ENCODE measurements around the gene COL24A1. TPM values are rescaled to one million over a fixed set of nuclear protein-coding genes. Genes with fewer than 3 reads are reported as not detected.
A peak's percentile ranks its signal among the peaks of the same experiment; 100 is the strongest.

The COL24A1 gene
- total RNA-seq, 6 donors from 2014 or later = 0.30 to 2.1 (median 0.68) TPM

DNA sequence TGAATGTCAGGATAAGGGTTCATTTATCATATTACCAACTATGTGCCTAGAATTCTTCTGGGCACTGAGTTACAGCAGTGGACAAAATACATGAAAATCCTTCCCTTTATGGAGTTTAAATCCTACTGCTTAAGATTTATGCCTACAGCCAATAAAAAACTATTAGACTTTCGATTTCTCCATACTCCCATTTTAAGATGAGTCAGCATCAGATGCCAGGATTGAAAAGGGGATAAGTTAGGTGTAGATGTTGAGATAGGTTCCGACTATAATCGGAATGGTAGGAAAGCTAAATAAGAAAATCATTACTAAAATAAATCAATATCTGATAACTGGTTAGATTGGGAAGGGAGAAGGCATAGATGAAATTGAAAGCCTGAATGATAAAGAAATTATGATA lies 3.2 kb upstream of the COL24A1 start:
- 87 to 92% methylated on average over 3 of the region's 3 CpGs for WGBS, 2 donors
- Histone ChIP-seq H3K27ac (no peak overlapping the region), H3K36me3 (no peaks in the 10 kb centered on the region), H3K27me3 (peaks cover 0 to 10% (median 3%) of the 10 kb centered on the region in 4 donors), H3K4me3 (no peak overlapping the region), H3K4me1 (peaks cover 8 to 23% (median 19%) of the 10 kb centered on the region in 4 donors), H3K9me3 (no peaks in the 10 kb centered on the region)
- ATAC-seq (ENCODE audit: low FRiP score in 2 of 2) (no peak), DNase-seq (no peak)
- TF ChIP-seq, protein P1, sequence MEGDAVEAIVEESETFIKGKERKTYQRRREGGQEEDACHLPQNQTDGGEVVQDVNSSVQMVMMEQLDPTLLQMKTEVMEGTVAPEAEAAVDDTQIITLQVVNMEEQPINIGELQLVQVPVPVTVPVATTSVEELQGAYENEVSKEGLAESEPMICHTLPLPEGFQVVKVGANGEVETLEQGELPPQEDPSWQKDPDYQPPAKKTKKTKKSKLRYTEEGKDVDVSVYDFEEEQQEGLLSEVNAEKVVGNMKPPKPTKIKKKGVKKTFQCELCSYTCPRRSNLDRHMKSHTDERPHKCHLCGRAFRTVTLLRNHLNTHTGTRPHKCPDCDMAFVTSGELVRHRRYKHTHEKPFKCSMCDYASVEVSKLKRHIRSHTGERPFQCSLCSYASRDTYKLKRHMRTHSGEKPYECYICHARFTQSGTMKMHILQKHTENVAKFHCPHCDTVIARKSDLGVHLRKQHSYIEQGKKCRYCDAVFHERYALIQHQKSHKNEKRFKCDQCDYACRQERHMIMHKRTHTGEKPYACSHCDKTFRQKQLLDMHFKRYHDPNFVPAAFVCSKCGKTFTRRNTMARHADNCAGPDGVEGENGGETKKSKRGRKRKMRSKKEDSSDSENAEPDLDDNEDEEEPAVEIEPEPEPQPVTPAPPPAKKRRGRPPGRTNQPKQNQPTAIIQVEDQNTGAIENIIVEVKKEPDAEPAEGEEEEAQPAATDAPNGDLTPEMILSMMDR (IDR thresholded peaks at IDR 0.05) = no peak
- TF ChIP-seq POLR2A (IDR thresholded peaks at IDR 0.05) = no peak
- no peak for TF ChIP-seq POLR2AphosphoS5 (IDR thresholded peaks at IDR 0.05)
- no peak for TF ChIP-seq EP300 (IDR thresholded peaks at IDR 0.05)

DNA sequence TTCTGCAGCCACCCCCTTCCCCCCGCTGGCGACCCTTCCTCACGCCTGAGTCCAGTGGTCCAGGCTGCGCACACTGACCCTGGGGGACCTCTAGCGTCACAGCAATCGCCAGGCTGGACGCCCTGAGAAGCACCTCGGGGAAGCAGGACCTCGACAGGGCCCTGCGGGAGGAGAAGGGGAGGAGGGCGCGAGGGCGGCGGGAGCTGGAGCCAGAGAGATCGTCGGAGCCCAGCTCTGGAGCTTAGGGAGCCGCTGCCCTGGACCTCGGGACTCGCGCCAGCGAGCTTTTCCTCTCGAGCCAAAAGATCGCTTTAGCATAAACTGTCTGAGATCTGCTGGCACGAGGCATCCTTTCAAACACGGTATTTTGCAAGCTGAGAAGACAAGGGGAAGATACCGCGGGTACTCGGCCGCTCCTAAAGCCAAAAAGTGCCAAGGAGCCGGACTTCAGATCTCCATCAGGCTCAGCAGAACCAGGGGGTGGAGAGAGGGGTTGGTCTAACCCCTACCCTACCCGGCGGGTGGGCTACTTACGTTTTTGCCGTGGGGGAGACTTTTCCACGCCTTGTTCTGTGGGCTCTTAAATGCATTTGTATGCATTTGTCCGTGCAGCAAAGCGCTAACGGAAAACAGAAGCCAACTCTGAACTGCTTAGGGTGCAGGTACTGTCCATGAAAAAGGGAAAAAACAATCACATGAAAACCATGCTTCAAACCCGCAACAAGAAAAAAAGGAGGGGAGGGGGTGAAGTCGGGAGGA lies 586 bp downstream of the COL24A1 start:
- ATAC-seq (ENCODE audit: low FRiP score in 2 of 2) (peak; percentile 17 to 68), DNase-seq (peak in 1 of 2 donors; percentile 80)
- WGBS, 2 donors = 1% methylated on average over 8 to 39 of the region's 40 CpGs
- H3K4me3 ChIP-seq = peak overlapping the region; percentile 19 to 47 (median 34)
- H3K27ac ChIP-seq = no peak overlapping the region
- TF ChIP-seq POLR2A (IDR thresholded peaks at IDR 0.05) (no peak), EP300 (IDR thresholded peaks at IDR 0.05) (no peak), POLR2AphosphoS5 (IDR thresholded peaks at IDR 0.05) (no peak)
- TF ChIP-seq, protein P1 (IDR thresholded peaks at IDR 0.05) = no peak
- peaks cover 0 to 11% (median 3%) of the 10 kb centered on the region in 4 donors for H3K27me3 ChIP-seq
- H3K4me1 ChIP-seq = peaks cover 8 to 28% (median 20%) of the 10 kb centered on the region in 4 donors
- H3K36me3 ChIP-seq = no peaks in the 10 kb centered on the region
- no peaks in the 10 kb centered on the region for H3K9me3 ChIP-seq

DNA sequence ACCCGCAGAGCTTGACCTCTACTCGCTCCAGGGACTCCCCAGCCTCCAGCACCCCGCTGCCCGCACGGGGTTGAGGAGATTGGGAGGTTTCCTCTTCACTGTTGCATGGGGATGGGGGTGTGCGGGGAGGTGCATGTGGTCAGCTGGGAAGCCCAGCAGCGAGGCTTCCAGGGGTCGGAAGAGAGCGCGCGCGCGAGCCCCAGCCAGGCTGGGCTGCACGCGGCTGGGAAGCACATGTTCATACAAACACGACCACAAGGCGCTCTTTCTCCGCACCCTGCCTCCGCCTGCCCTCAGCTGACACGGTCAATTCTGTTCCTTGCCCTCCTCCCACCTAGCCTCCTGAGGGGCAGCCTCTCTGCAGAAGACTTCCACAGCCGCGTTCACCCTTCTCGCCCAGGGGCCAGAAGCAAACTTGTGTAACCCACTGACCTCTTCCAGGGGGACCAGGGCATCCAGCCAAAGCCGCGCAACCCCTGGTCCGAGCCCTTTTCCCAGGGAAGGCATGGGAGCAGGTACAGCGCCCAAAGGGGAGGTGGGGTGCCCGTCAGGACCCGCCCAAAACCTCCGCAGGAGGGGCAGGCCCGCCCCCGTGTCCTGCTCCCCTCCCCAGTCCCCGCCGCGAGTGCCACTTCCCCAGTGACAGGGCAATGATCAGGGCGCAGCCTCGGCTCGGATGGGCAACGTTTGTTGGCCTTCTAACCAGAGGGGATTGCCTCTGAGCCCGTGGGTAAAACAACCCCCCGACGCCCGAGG lies 1.3 kb downstream of the COL24A1 start:
- no peaks in the 10 kb centered on the region for H3K9me3 ChIP-seq
- 9 to 12% methylated on average over 16 to 36 of the region's 43 CpGs for WGBS, 2 donors
- H3K27me3 ChIP-seq = peaks cover 0 to 11% (median 3%) of the 10 kb centered on the region in 4 donors
- H3K27ac ChIP-seq = no peak overlapping the region
- H3K4me3 ChIP-seq = peak overlapping the region in 3 of 4 donors; percentile 27 to 47 (median 42)
- DNase-seq (peak in 1 of 2 donors; percentile 77), ATAC-seq (ENCODE audit: low FRiP score in 2 of 2) (peak; percentile 54 to 59)
- no peak for TF ChIP-seq EP300 (IDR thresholded peaks at IDR 0.05)
- no peak for TF ChIP-seq POLR2AphosphoS5 (IDR thresholded peaks at IDR 0.05)
- TF ChIP-seq POLR2A (IDR thresholded peaks at IDR 0.05) = no peak
- TF ChIP-seq, protein P1 (IDR thresholded peaks at IDR 0.05) = no peak
- H3K36me3 ChIP-seq = no peaks in the 10 kb centered on the region
- H3K4me1 ChIP-seq = peaks cover 8 to 28% (median 20%) of the 10 kb centered on the region in 4 donors

DNA sequence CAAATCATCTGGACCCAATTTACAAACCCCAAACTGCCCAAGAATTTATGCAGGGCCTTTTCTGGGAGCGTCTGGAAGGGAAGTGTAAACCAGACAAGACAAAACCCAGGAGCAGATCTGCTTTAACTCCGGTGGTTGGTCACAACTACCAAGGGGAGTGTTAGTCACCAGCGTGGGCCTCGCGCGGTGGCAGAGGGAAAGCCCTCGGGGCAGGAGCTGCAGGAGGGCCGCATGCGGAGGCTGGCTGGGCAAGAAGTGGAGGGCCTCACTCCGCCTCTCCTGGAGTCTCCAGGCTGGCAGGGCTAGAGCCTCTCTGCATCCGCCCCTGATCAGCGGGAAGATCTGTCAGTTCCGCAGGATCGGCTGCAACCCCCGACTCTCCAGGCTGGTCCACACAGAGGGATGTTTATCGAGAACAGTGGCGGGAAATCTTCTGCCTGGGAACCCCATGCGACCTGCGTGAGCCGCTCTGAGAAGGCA lies 2.0 kb downstream of the COL24A1 start:
- Histone ChIP-seq H3K27me3 (peaks cover 0 to 11% (median 3%) of the 10 kb centered on the region in 4 donors), H3K36me3 (no peaks in the 10 kb centered on the region), H3K4me1 (peaks cover 8 to 28% (median 20%) of the 10 kb centered on the region in 4 donors), H3K27ac (no peak overlapping the region), H3K9me3 (no peaks in the 10 kb centered on the region), H3K4me3 (peak overlapping the region in 2 of 4 donors; percentile 42 to 47)
- no peak for TF ChIP-seq EP300 (IDR thresholded peaks at IDR 0.05)
- TF ChIP-seq POLR2AphosphoS5 (IDR thresholded peaks at IDR 0.05) = no peak
- TF ChIP-seq, protein P1 (IDR thresholded peaks at IDR 0.05) = no peak
- TF ChIP-seq POLR2A (IDR thresholded peaks at IDR 0.05) = no peak
- WGBS, 2 donors = 48 to 60% methylated on average over 6 to 20 of the region's 20 CpGs
- DNase-seq = peak in 1 of 2 donors; percentile 61
- ATAC-seq (ENCODE audit: low FRiP score in 2 of 2) = peak in 1 of 2 donors; percentile 32

All from upper lobe of left lung (tissue), 6 donors.